Stimulated activated CD8-positive, alpha-beta memory T cell treated with anti-CD3 and anti-CD28 coated beads, Interleukin-7, amount 100 ng/mL, for 48 hours (primary cell): ENCODE measurements around the gene SELENOP.
"Not testable (repeated sequence)": the region's sequence is repeated elsewhere in the genome, so short reads cannot be mapped to it uniquely, and the experiment has no call there.

Experiments
- DNase-seq, 2 donors: peaks; one replicate each; pipeline ENCODE4 v3.0.0-alpha.2; 2020; ENCODE audit warnings: low read depth in 1 of 2; ENCODE audit errors: extremely low read depth in 1 of 2

The SELENOP gene, protein sequence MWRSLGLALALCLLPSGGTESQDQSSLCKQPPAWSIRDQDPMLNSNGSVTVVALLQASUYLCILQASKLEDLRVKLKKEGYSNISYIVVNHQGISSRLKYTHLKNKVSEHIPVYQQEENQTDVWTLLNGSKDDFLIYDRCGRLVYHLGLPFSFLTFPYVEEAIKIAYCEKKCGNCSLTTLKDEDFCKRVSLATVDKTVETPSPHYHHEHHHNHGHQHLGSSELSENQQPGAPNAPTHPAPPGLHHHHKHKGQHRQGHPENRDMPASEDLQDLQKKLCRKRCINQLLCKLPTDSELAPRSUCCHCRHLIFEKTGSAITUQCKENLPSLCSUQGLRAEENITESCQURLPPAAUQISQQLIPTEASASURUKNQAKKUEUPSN

GRCh38 chr5:42811591-42812446, at the start of gene SELENOP:
SELENOP (minus strand) TSS chr5:42811892; CDS start chr5:42808353, 3,539 bp downstream.
- DNase-seq, result no peak

- DNase-seq, result no peak
Measured at GRCh38 chr5:42858687-42859086, 47.0 kb upstream of the SELENOP start.

- no peak for DNase-seq
Measured at GRCh38 chr5:42858031-42858643, 46.4 kb upstream of the SELENOP start.

DNA sequence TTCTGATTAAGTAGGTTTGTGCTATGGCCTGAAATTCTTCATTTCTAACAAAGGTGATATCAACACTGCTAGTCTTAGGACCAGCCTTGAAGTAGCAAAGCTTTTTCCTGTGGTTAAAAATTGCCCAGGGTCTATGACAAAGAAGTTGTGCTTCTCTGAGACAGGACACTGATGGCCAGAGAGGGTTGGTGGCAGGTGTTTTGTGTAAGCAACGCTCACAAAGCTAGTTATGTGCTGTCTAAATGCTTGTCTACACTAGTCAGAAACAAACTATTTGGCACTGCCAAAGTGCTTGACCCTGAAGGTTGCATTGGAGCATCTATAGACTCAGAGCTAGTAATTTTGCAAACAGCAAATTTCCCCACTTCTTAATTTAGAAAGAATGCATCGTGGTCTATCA, 44.1 kb upstream of the SELENOP start:
- DNase-seq, result no peak

DNA sequence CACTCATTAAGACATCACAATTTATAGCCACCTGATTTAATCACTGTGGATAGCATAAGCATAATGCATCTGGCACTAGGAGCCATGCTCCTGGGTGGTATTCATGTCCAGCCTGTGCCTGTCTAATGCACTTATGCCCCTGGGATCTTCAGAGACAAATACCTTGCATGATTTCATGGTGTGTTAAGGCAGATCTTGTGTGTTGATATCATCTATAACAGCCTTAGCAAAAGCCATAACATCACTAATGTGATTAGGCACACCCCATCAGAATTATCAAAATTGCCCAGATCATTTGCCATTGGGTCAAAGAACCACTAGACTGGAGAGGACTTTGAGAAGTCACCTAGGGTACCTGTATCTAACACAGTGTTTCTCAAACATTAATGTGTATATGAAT, 43.7 kb upstream of the SELENOP start:
- no peak for DNase-seq

GRCh38 chr5:42854795-42855194, 43.1 kb upstream of the SELENOP start:
- no peak for DNase-seq

DNA sequence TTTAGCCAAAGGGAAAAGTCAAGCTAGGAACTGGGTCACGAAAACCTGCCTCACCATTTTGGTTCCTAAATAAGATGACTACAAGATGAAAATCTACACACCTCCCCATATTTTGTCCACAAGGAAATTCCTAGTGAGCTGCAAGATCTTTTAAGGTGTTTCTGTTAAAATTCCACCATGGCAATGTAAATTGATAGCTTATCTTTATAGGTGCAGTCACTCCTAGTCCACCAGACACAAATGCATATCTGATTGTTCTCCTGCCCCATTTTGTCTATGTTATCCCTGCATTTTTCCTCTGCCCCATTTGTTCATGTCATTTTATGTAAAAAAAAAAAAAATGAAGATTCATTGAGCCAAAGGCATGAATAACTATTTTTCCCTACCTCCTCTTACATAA, 41.1 kb upstream of the SELENOP start:
- DNase-seq, result no peak

DNA sequence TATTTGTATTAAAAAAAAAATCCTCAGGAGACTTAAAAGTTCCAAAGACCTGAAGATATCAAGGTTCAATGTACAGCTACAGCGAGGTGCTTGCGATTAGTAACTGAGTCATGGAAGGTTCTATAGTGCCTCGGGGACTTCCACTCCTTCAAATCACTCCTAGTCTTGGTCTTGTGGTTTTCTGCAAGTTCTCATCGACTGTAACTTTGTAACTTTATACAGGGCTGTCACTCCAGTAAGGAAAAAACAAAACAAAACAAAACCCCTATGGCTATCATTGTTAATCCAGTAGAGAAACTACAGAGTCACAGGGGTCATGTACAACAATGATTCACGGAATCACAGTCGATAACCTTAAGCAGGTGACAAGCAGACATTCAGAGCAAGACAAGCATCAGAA, 39.8 kb upstream of the SELENOP start:
- DNase-seq, result no peak

GRCh38 chr5:42848545-42848944, 36.9 kb upstream of the SELENOP start:
- no peak for DNase-seq

DNA sequence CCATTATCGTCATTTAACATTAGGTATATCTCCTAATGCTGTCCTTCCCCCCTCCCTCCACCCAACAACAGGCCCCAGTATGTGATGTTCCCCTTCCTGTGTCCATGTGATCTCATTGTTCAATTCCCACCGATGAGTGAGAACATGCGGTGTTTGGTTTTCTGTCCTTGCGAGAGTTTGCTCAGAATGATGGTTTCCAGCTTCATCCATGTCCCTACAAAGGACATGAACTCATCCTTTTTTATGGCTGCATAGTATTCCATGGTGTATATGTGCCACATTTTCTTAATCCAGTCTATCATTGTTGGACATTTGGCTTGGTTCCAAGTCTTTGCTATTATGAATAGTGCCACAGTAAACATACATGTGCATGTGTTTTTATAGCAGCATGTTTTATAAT, 32.7 kb upstream of the SELENOP start:
- not testable (repeated sequence) for DNase-seq

DNA sequence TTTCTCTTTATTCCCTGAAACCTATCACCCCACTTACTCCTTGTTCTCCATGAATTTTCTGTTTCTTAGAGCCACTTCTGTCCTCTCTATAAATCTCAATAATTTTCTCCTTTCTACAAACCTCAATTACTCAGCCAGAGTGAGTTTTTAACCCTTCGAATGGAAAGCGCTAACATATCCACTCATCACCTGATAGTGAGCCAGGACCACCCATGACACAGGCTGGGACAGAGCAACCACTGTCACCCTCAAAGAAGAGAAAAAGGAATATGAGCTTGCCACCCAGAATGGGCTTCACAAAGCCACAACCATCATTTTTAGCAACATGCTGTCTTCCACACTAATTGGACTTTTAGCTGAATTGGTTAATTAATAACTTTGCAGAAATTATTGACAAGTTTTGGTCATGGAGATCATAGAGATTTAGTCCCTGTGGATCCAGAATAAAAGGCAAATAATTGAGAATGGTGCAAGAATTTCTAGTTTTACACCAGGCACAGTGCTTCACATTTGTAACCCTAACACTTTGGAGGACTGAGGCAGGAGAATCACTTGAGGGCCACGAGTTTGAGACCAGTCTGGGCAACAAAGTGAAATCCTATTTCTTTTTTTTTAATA, 32.1 kb upstream of the SELENOP start:
- no peak for DNase-seq

DNA sequence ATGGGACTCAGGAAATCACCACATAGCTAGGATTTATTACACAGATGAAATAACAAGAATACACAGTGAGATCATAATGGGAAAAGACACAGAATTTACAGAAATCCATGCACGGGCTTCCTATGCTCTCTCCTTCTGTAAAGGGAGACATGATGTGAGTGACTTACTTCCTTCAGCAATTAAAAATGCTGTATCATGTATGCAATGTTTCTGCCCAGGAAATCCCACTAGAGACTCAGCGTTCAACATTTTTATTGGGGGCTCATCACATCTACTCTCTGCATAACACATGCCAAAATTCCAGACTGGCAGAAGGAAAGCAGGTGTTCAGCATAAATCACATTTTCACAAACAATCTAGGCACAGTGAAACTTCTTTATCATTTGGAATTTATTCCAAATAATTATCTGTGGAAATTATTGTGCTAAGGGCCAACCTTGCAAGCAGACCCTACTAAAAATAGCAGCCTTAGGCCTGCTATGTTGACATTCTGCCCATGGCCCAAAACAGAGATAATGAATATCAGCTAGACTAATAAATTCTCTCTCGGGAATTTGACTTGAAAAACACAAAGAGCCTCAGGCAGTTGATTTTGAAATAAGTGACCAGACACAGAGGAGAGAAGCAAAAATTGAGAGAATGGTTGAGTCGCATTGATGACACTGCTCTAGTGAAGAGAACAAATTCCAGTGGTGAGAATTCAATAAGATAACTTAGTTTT, 31.4 kb upstream of the SELENOP start:
- no peak for DNase-seq

- DNase-seq, result no peak
Measured at GRCh38 chr5:42840842-42841567, 29.3 kb upstream of the SELENOP start.

GRCh38 chr5:42840269-42840668, 28.6 kb upstream of the SELENOP start:
- DNase-seq, result no peak

DNA sequence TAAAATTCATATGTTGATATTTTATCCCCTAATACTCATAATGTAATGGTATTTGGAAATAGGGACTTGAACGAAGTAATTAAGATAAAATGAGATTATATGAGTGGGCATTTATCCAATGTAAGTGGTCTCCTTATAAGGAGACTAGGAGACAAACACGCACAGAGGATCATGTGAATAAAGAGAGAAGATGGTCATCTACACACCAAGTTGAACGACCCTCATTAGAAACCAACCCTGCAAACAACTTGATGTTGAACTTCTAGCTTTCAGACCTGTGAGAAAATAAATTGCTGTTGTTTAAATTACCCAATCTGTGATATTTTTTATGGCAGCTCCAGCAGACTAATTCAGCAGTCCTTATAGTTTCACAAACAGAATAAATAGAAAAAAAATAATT, 27.5 kb upstream of the SELENOP start:
- DNase-seq, result no peak

DNA sequence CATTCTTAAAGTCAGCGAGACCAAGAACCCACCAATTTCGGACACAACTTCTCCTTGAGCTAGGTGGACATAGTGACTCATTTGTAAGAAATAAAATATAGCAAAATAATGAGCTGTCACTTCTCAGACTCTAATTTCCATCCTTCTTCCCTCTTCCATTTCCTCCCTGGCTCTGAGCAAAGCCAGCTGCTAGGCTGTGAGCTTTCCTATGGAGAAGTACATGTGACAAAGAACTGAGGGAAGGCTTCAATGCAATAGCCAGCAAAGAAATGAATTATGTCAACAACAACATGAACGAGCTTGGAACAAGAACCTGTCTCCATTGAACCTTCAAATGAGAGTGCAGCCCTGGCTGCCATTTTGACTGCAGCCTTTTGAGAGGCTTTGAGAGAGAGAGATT, 25.9 kb upstream of the SELENOP start:
- no peak for DNase-seq

DNA sequence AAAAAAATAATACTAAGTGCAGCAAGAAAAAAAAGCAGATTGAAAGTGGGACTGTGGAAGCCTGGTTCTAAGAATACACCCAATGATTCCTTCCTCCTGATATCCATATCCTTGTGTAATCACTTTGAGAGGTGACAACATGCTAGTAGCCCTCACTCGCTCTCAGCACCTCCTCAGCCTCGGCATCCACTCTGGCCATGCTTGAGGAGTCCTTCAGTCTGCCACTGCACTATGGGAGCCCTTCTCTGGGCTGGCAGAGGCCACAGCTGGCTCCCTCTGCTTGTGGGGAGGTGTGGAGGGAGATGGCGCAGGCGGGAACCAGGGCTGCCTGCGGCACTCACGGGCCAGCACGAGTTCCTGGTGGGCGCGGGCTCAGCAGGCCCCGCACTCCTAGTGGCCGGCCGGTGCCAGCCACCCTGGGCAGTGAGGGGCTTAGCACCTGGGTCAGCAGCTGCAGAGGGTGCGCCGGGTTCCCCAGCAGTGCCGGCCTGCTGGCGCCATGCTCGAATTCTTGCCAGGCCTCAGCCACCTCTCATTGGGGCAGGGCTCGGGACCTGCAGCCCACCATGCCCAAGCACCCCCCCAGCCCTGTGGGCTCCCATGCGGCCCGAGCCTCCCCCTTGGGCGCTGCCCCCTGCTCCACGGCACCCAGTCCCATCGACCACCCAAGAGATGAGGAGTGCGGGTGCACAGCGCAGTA, 24.5 kb upstream of the SELENOP start:
- DNase-seq, result no peak

DNA sequence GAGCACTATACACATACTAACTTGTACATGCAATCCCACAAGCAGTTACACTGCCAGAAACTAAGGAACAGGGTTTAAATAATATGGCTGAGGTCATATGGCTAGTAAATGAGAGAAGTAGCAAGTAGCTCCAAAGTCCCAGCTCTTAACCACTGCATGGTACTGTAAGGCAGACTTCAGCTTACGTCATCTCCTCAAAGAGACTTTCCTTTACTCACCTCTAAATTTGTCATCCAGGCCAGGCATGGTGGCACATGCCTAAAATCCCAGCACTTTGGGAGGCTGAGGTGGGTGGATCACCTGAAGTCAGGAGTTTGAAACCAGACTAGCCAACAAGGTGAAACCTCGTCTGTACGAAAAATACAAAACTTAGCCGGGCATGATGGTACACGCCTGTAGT, 20.4 kb upstream of the SELENOP start:
- no peak for DNase-seq

GRCh38 chr5:42830924-42831323, 19.2 kb upstream of the SELENOP start:
- DNase-seq, result no peak
